Neural progenitor cell (in vitro differentiated cells): Measurements from ENCODE around the gene MAGEA6. TPM values are rescaled to one million over a fixed set of nuclear protein-coding genes. Genes with fewer than 3 reads are reported as not detected.
A peak's percentile ranks its signal among the peaks of the same experiment; 100 is the strongest.
"Not testable (repeated sequence)": the region's sequence is repeated elsewhere in the genome, so short reads cannot be mapped to it uniquely, and the experiment has no call there.

Experiments used
- DNase-seq: peaks from one replicate; pipeline ENCODE4 v3.0.0-alpha.2; 2016; ENCODE audit warnings: low spot score
- H2AFZ ChIP-seq: fragments of 200-600 bp; sonication (generic); replicated peaks from 2 replicates; pipeline ENCODE4 v1.6.1; 2016; ENCODE audit warnings: antibody characterized with exemption
- H3F3A ChIP-seq: fragments of 200-600 bp; sonication (generic); 2 replicates; pipeline ENCODE4 v1.6.1; 2016; ENCODE audit warnings: antibody characterized with exemption, low read depth
- H3K27ac ChIP-seq: fragments of 200-600 bp; sonication (generic); 2 replicates; pipeline ENCODE4 v1.5.1; 2016; ENCODE audit warnings: mild to moderate bottlenecking
- H3K27me3 ChIP-seq: fragments of 200-600 bp; sonication (generic); 2 replicates; pipeline ENCODE4 v1.6.1; 2016; ENCODE audit warnings: mild to moderate bottlenecking, moderate library complexity
- H3K36me3 ChIP-seq: fragments of 200-600 bp; sonication (generic); 2 replicates; pipeline ENCODE4 v1.5.1; 2016
- H3K4me1 ChIP-seq: fragments of 200-600 bp; sonication (generic); 2 replicates; pipeline ENCODE4 v1.6.1; 2016; ENCODE audit warnings: mixed run types
- H3K4me2 ChIP-seq: fragments of 200-600 bp; sonication (generic); 2 replicates; pipeline ENCODE4 v1.6.1; 2016
- H3K4me3 ChIP-seq: fragments of 200-600 bp; sonication (generic); 2 replicates; pipeline ENCODE4 v1.5.1; 2016
- H3K79me2 ChIP-seq: fragments of 200-600 bp; sonication (generic); 2 replicates; pipeline ENCODE4 v1.6.1; 2016; ENCODE audit warnings: low read depth
- H3K9ac ChIP-seq: fragments of 200-600 bp; sonication (generic); 2 replicates; pipeline ENCODE4 v1.6.1; 2016
- H3K9me3 ChIP-seq: fragments of 200-600 bp; sonication (generic); 2 replicates; pipeline ENCODE4 v1.5.1; 2016; ENCODE audit warnings: low read depth
- H4K20me1 ChIP-seq: fragments of 200-600 bp; sonication (generic); 2 replicates; pipeline ENCODE4 v1.6.1; 2016; ENCODE audit warnings: low read depth
- H3K27ac Mint-ChIP-seq: 3 replicates; pipeline ENCODE4 v1.8.0; 2021; ENCODE audit warnings: mixed read lengths
- H3K27me3 Mint-ChIP-seq: 2 replicates; pipeline ENCODE4 v1.8.0; 2022; ENCODE audit warnings: low read depth, mild to moderate bottlenecking, inconsistent platforms, moderate library complexity, mixed read lengths; ENCODE audit not compliant: insufficient read depth
- H3K36me3 Mint-ChIP-seq: 3 replicates; pipeline ENCODE4 v1.8.0; 2021; ENCODE audit warnings: mixed read lengths
- H3K4me1 Mint-ChIP-seq: 3 replicates; pipeline ENCODE4 v1.8.0; 2021; ENCODE audit warnings: mixed read lengths
- H3K4me3 Mint-ChIP-seq: 3 replicates; pipeline ENCODE4 v1.8.0; 2021; ENCODE audit warnings: mild to moderate bottlenecking, moderate library complexity, mixed read lengths
- H3K9me3 Mint-ChIP-seq: 3 replicates; pipeline ENCODE4 v1.8.0; 2020; ENCODE audit warnings: mixed read lengths
- CTCF ChIP-seq: fragments of 200-600 bp; sonication (generic); IDR thresholded peaks from 2 replicates; pipeline ENCODE4 v1.5.1; 2017; ENCODE audit warnings: antibody characterized with exemption, mild to moderate bottlenecking
- EZH2 ChIP-seq: fragments of 200-600 bp; sonication (generic); IDR thresholded peaks from 2 replicates; pipeline ENCODE4 v1.6.1; 2017; ENCODE audit warnings: antibody characterized with exemption, mild to moderate bottlenecking, moderate library complexity
- EZH2phosphoT487 ChIP-seq: fragments of 200-600 bp; sonication (generic); IDR thresholded peaks from 2 replicates; pipeline ENCODE4 v1.6.1; 2017; ENCODE audit warnings: antibody characterized with exemption
- total RNA-seq: library from RNA; depleted of rRNA; stranded (reverse); fragments of >200 nt; gene quantifications from 2 replicates; pipeline ENCODE4 v1.2.3, GENCODE V29; 2015; ENCODE audit warnings: low replicate concordance

MAGEA6 gene
- not detected in 2 replicates for total RNA-seq

- not testable (repeated sequence) for H3K36me3 Mint-ChIP-seq, H3K4me1 ChIP-seq, H3K9me3 ChIP-seq, H2AFZ ChIP-seq, H3K9me3 Mint-ChIP-seq, H4K20me1 ChIP-seq, H3K27ac ChIP-seq, H3K27ac Mint-ChIP-seq, H3K36me3 ChIP-seq, H3F3A ChIP-seq, H3K4me3 Mint-ChIP-seq, H3K27me3 Mint-ChIP-seq, H3K27me3 ChIP-seq, H3K79me2 ChIP-seq, H3K4me2 ChIP-seq, DNase-seq, H3K4me1 Mint-ChIP-seq, H3K4me3 ChIP-seq, H3K9ac ChIP-seq
These were observed at the start of gene MAGEA6 for GRCh38 chrX:152769549-152770289. TSS of gene MAGEA6 (minus strand) at chrX:152769689. CDS start at chrX:152767650, 2,039 bp downstream.

- no peaks in the 10 kb centered on the region for H3K9me3 ChIP-seq
- no peaks in the 10 kb centered on the region for H3K36me3 Mint-ChIP-seq
These were observed 49.8 kb upstream of the MAGEA6 start for GRCh38 chrX:152819266-152819665.

GRCh38 chrX:152818356-152818755 lies 48.9 kb upstream of the MAGEA6 start:
- Histone ChIP-seq H3K27ac (no peak overlapping the region), H3K79me2 (no peaks in the 10 kb centered on the region), H3K4me1 (no peaks in the 10 kb centered on the region), H3K4me3 (no peak overlapping the region), H3F3A (no peaks in the 10 kb centered on the region), H4K20me1 (no peaks in the 10 kb centered on the region), H3K4me2 (no peak overlapping the region), H3K9ac (no peak overlapping the region), H2AFZ (no peak overlapping the region), H3K36me3 (no peaks in the 10 kb centered on the region), H3K9me3 (no peaks in the 10 kb centered on the region), H3K27me3 (peaks cover 21% of the 10 kb centered on the region)
- Mint-ChIP-seq H3K27me3 (peaks cover 5% of the 10 kb centered on the region), H3K9me3 (no peaks in the 10 kb centered on the region), H3K36me3 (no peaks in the 10 kb centered on the region), H3K27ac (no peak overlapping the region), H3K4me3 (no peak overlapping the region), H3K4me1 (no peaks in the 10 kb centered on the region)
- no peak for TF ChIP-seq EZH2phosphoT487
- no peak for TF ChIP-seq CTCF
- no peak for TF ChIP-seq EZH2
- DNase-seq, result no peak

More at GRCh38 chrX:152819266-152819665, 49.8 kb upstream of the MAGEA6 start:
- no peak overlapping the region for H3K4me2 ChIP-seq
- TF ChIP-seq EZH2phosphoT487, result no peak
- no peak for TF ChIP-seq CTCF
- TF ChIP-seq EZH2, result no peak
- Mint-ChIP-seq H3K9me3 (no peaks in the 10 kb centered on the region), H3K4me3 (no peak overlapping the region), H3K27me3 (peaks cover 5% of the 10 kb centered on the region), H3K27ac (no peak overlapping the region), H3K4me1 (no peaks in the 10 kb centered on the region)
- no peak overlapping the region for H2AFZ ChIP-seq
- DNase-seq, result no peak
- H3K36me3 ChIP-seq, result no peaks in the 10 kb centered on the region
- H3K27ac ChIP-seq, result no peak overlapping the region
- no peak overlapping the region for H3K4me3 ChIP-seq
- H3K27me3 ChIP-seq, result peaks cover 27% of the 10 kb centered on the region
- H3K9ac ChIP-seq, result no peak overlapping the region
- H3F3A ChIP-seq, result no peaks in the 10 kb centered on the region
- no peaks in the 10 kb centered on the region for H4K20me1 ChIP-seq
- H3K4me1 ChIP-seq, result no peaks in the 10 kb centered on the region
- no peaks in the 10 kb centered on the region for H3K79me2 ChIP-seq

GRCh38 chrX:152817078-152817764 lies 47.7 kb upstream of the MAGEA6 start:
- TF ChIP-seq EZH2phosphoT487 (no peak), CTCF (peak; percentile 60)
- no peak overlapping the region for H3K4me3 Mint-ChIP-seq
- Histone ChIP-seq H4K20me1 (no peaks in the 10 kb centered on the region), H3K4me1 (no peaks in the 10 kb centered on the region), H3K79me2 (no peaks in the 10 kb centered on the region), H3K4me3 (no peak overlapping the region), H3K27ac (no peak overlapping the region), H3F3A (no peaks in the 10 kb centered on the region), H2AFZ (peak overlapping the region; percentile 36), H3K36me3 (no peaks in the 10 kb centered on the region), H3K4me2 (no peak overlapping the region), H3K9ac (no peak overlapping the region), H3K9me3 (no peaks in the 10 kb centered on the region), H3K27me3 (peaks cover 10% of the 10 kb centered on the region)
- no peaks in the 10 kb centered on the region for H3K9me3 Mint-ChIP-seq
- H3K27me3 Mint-ChIP-seq, result peaks cover 5% of the 10 kb centered on the region
- DNase-seq, result peak; percentile 38
- no peak overlapping the region for H3K27ac Mint-ChIP-seq
- H3K36me3 Mint-ChIP-seq, result no peaks in the 10 kb centered on the region
- no peaks in the 10 kb centered on the region for H3K4me1 Mint-ChIP-seq
